HUES64 (cell line): ENCODE measurements around the gene PHKA2.

ENCODE experiments used
- H3K27ac ChIP-seq: 2 replicates; pipeline ENCODE4 v1.7.0; 2013; ENCODE audit warnings: low read depth, low read length, inconsistent platforms
- H3K27me3 ChIP-seq: 2 replicates; pipeline ENCODE4 v1.6.1; 2013; ENCODE audit warnings: mild to moderate bottlenecking, low read length; ENCODE audit not compliant: insufficient read depth
- H3K36me3 ChIP-seq: 2 replicates; pipeline ENCODE4 v1.6.1; 2013; ENCODE audit warnings: mild to moderate bottlenecking, low read length; ENCODE audit not compliant: insufficient read depth
- H3K4me1 ChIP-seq: 2 replicates; pipeline ENCODE4 v1.6.1; 2013; ENCODE audit warnings: mild to moderate bottlenecking, low read length, moderate library complexity; ENCODE audit not compliant: insufficient read depth
- H3K4me3 ChIP-seq: 2 replicates; pipeline ENCODE4 v1.5.1; 2013; ENCODE audit warnings: mild to moderate bottlenecking, low read length, moderate library complexity
- H3K9ac ChIP-seq: 2 replicates; pipeline ENCODE4 v1.6.1; 2013; ENCODE audit warnings: mild to moderate bottlenecking, low read depth, low read length
- H3K9me3 ChIP-seq: 2 replicates; pipeline ENCODE4 v1.6.1; 2013; ENCODE audit warnings: low read depth, low read length; ENCODE audit not compliant: insufficient read depth
- WGBS: fragments of 150-250, 120-280 bp; methylation state at CpG from one replicate; pipeline ENCODE4 v1.1.7; 2013; ENCODE audit warnings: missing lambda C conversion rate; 5-methylcytosine and 5-hydroxymethylcytosine counted together

Gene PHKA2

DNA sequence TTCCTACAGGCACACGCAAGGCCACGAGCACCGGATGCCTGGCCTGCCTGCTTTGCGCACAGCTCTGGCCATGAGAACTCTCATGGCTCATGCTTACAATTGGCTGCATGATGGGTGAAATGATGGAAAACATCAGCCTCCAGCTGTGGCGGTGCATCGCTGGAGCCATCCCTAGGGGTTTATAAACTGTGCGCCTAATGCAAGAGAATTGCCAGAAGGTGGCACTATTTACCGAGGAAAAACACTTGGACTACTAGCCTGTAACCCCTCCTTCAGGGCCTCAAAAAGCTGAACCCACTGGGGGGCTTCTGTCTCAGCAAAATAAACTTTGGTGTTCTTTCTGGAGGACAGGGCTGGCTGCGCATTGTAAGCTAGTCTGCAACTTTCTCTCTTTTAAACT, 51.9 kb downstream of the PHKA2 start:
- H3K27me3 ChIP-seq: no peaks in the 10 kb centered on the region
- H3K4me1 ChIP-seq: no peaks in the 10 kb centered on the region
- H3K36me3 ChIP-seq: peaks cover 24% of the 10 kb centered on the region
- H3K27ac ChIP-seq: no peak overlapping the region
- whole genome bisulfite sequencing: 79% methylated on average over 9 of the region's 9 CpGs
- H3K4me3 ChIP-seq: no peak overlapping the region
- H3K9me3 ChIP-seq: no peaks in the 10 kb centered on the region
- H3K9ac ChIP-seq: no peak overlapping the region

DNA sequence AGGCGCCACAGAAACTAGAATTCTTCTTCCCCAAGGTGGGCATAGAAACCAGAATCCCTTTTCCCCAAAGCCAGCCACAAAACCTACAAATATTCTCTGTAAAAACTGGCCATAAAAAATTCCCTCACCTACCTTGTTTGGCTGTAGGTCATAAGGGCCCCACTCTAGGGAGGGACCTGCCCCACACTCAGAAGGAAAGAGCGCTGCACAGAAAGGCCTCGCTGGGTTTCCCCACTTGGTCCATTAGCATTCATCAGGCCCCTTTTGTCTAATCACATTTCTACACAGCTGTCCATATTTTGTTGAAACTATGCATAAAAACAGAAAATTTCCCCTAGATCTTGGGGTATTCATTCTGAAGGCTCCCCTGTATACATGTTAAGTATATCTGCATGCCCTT, 54.1 kb downstream of the PHKA2 start:
- Histone ChIP-seq H3K36me3 (peaks cover 22% of the 10 kb centered on the region), H3K27me3 (no peaks in the 10 kb centered on the region), H3K4me3 (no peak overlapping the region), H3K9me3 (no peaks in the 10 kb centered on the region), H3K9ac (no peak overlapping the region), H3K4me1 (no peaks in the 10 kb centered on the region), H3K27ac (no peak overlapping the region)
- WGBS: 93% methylated on average over 3 of the region's 3 CpGs

DNA sequence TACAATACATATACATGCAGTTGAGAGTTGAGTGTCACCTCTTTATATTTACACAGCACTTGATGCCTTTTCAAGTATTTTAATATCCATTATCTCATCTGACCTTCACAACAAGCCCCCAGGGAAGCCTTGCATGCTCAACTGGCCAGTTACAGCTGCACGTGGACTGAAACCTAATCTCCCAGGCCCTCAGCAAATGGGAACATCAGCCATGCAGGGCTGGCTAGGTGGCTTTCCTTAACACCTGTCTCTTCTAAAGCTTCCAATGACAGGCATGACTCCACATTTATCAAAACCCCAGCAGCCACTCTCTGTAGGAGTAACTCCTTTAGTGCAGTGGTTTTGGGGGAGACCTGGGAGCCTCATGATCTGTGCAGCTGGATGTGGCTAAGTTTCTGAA, 56.4 kb downstream of the PHKA2 start:
- H3K4me1 ChIP-seq: no peaks in the 10 kb centered on the region
- no peaks in the 10 kb centered on the region for H3K27me3 ChIP-seq
- H3K27ac ChIP-seq: no peak overlapping the region
- H3K9ac ChIP-seq: no peak overlapping the region
- 96% methylated on average over 1 of the region's 1 CpG for WGBS
- H3K9me3 ChIP-seq: no peaks in the 10 kb centered on the region
- peaks cover 36% of the 10 kb centered on the region for H3K36me3 ChIP-seq
- no peak overlapping the region for H3K4me3 ChIP-seq

DNA sequence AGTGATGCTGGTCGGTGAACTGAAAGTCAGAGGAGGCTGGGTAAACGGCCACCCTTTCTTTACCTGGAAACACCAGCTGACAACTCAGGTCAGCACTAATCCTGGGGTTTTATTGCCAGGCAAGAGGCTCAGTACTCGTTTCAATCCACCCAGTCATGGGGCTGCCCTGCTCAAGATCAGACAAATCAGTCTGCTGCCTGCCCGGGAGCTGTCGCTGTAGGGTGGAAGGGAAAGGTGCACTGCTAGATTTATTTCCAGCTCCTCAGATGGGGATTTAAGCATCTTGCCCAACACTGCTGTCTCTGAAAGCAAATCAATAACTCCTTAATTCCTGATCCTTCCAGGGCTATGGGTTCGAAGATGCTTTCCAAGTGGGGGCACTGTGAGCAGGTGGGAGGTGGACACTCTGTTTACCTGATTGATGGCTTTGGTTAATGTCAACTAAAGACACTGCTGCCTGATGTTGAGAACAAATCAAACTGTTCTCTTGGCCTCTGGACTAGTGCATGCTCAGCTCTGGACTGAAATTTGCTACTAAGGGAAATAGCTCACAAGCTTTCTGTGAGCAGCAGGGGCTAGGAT, 59.3 kb downstream of the PHKA2 start:
- Histone ChIP-seq H3K4me1 (no peaks in the 10 kb centered on the region), H3K9ac (no peak overlapping the region), H3K9me3 (no peaks in the 10 kb centered on the region), H3K27me3 (no peaks in the 10 kb centered on the region), H3K4me3 (no peak overlapping the region), H3K27ac (no peak overlapping the region), H3K36me3 (peaks cover 36% of the 10 kb centered on the region)
- 92% methylated on average over 6 of the region's 6 CpGs for WGBS

DNA sequence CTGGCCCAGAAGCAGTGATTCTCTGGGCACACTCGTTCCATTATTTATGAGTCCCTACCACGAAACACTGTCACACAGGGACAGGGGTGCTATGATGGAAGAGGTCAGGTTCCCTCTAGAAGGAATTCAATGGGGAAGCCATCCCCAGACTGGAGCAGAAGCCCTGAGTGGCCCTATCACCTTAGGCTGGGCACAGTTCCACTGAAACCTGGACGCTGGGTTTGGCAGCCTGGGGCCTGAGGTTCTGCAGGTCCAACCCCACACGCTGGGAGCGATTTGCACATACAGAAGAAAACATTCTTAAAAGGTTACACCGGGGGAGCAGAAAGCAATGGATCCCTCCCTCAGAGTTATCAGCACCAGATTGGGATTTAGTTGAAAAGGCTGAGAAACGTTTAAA, 63.3 kb downstream of the PHKA2 start:
- Histone ChIP-seq H3K9ac (no peak overlapping the region), H3K27ac (no peak overlapping the region), H3K27me3 (no peaks in the 10 kb centered on the region), H3K4me3 (no peak overlapping the region), H3K9me3 (no peaks in the 10 kb centered on the region), H3K36me3 (peaks cover 54% of the 10 kb centered on the region), H3K4me1 (no peaks in the 10 kb centered on the region)
- WGBS: 98% methylated on average over 7 of the region's 7 CpGs

DNA sequence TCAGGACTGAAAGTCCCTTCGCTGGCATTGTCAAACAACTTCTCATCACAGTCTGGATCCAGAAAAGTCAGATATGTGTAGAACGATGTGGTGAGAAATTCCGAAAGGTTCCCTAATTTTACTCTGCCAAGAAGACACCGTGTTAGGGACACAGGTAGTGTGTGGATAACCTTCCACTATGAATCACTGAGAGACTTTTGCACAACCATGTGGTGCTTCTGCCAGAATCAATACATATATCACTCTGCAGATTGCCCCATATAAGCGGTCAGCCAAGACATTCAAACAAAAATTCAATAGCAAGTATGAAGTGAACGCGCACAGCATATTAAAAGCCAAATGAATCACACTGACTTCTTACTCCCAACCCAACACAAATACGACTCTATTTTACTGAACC, 63.8 kb downstream of the PHKA2 start:
- H3K27me3 ChIP-seq: no peaks in the 10 kb centered on the region
- no peak overlapping the region for H3K4me3 ChIP-seq
- H3K9ac ChIP-seq: no peak overlapping the region
- H3K4me1 ChIP-seq: no peaks in the 10 kb centered on the region
- peaks cover 52% of the 10 kb centered on the region for H3K36me3 ChIP-seq
- no peak overlapping the region for H3K27ac ChIP-seq
- WGBS: 95% methylated on average over 7 of the region's 8 CpGs
- H3K9me3 ChIP-seq: no peaks in the 10 kb centered on the region

DNA sequence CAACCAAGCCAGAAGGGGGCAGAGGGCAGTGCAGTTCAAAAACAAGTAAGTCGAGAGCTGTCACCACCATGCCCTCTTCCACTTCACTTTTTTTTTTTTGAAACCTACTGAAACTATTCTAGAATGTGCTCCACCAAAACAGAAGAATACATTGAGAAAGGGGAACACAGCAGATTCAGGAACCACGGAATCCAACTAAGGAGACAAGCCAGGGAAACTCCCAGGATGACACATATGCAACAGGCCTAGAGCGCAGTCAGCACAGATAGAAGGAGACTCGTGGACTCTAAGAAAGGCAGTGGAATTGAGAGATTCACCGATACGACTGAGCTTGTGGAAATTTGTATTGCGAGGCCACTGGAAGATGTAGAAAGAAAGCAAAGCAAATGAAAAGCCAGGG, 66.1 kb downstream of the PHKA2 start:
- H3K36me3 ChIP-seq: peaks cover 33% of the 10 kb centered on the region
- no peak overlapping the region for H3K4me3 ChIP-seq
- H3K27ac ChIP-seq: no peak overlapping the region
- no peaks in the 10 kb centered on the region for H3K9me3 ChIP-seq
- 97% methylated on average over 7 of the region's 7 CpGs for WGBS
- no peaks in the 10 kb centered on the region for H3K4me1 ChIP-seq
- no peak overlapping the region for H3K9ac ChIP-seq
- no peaks in the 10 kb centered on the region for H3K27me3 ChIP-seq

DNA sequence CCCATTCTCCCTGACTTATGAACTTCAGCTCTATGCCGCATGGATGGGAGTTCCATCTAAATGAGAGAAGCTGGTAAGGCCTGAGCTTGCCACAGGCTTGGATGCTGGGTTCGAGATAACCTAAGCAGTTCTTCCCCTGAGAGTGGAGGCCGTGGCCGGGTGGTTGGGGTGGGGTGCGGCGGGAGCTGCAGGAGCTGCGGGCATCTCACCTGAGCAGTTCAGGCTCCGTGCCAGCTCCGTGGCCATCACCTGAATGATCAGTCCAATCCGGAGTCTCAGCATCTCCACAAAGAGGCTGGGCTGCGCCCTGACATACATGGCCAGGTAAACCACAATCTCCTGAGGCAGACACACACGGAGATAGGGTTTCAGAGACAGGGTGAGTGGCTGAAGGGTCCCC, 77.6 kb downstream of the PHKA2 start:
- no peaks in the 10 kb centered on the region for H3K4me1 ChIP-seq
- H3K9me3 ChIP-seq: no peaks in the 10 kb centered on the region
- no peak overlapping the region for H3K27ac ChIP-seq
- no peak overlapping the region for H3K4me3 ChIP-seq
- no peak overlapping the region for H3K9ac ChIP-seq
- no peaks in the 10 kb centered on the region for H3K27me3 ChIP-seq
- WGBS: 96% methylated on average over 12 of the region's 12 CpGs
- peaks cover 40% of the 10 kb centered on the region for H3K36me3 ChIP-seq

DNA sequence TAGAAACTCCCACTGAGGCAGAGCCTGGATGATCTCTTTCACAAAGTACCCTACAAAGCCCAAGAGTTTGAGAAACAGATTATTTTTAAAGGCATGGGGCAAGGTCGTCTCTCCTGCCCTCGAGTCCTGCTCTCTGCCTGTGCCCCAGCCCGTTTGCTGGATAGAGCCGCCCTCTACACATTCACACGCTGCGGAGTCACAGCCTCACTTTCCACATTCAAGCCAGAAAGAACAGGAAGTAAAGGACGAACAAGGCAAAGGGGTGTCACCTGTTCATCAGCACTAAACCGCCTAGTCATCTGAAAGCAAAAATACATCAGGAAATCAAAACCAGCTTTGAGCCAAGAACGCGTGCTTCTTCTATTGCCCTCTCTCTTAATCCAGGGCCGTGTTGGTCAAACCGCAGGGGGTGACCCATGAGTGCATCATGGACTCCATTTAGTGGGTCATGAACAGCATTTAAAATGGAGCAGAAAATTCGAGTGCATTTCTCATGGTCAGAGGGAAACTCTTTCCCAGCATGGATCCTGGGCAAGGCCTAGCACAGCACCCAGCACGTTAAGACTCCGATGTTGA, 83.4 kb downstream of the PHKA2 start:
- Histone ChIP-seq H3K9me3 (no peaks in the 10 kb centered on the region), H3K4me3 (no peak overlapping the region), H3K9ac (no peak overlapping the region), H3K4me1 (no peaks in the 10 kb centered on the region), H3K27me3 (no peaks in the 10 kb centered on the region), H3K27ac (no peak overlapping the region), H3K36me3 (peaks cover 19% of the 10 kb centered on the region)
- 90% methylated on average over 15 of the region's 15 CpGs for WGBS

DNA sequence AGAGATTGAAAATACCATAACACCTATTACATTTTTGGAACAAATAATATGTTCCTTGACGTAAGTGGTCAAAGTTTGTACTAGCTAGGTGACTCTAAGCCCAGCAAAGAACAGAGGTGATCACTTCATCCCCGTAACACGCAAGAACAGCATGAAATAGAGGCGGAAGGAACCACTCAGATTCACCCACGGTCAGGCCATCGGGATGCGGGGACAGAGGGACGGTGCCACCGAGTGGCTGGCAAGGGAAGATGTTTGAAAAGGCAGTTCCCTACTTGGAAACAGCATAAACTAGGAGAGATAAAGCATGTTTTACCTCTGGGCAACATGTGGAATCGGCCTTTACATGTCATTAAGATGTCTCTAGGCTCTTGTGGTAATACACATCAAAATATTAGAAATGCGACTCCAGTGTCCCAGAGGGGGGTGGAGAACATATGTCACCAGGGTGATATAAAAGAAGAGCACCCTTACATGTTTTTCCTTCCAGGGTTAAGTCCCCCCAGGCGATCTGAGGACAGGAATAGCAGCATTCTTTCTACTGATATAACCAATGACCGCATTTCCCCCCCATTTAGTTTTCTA, 84.0 kb downstream of the PHKA2 start:
- WGBS: 78% methylated on average over 11 of the region's 13 CpGs
- no peaks in the 10 kb centered on the region for H3K27me3 ChIP-seq
- H3K9me3 ChIP-seq: no peaks in the 10 kb centered on the region
- no peak overlapping the region for H3K27ac ChIP-seq
- H3K4me1 ChIP-seq: no peaks in the 10 kb centered on the region
- H3K9ac ChIP-seq: no peak overlapping the region
- H3K36me3 ChIP-seq: peaks cover 17% of the 10 kb centered on the region
- H3K4me3 ChIP-seq: no peak overlapping the region

DNA sequence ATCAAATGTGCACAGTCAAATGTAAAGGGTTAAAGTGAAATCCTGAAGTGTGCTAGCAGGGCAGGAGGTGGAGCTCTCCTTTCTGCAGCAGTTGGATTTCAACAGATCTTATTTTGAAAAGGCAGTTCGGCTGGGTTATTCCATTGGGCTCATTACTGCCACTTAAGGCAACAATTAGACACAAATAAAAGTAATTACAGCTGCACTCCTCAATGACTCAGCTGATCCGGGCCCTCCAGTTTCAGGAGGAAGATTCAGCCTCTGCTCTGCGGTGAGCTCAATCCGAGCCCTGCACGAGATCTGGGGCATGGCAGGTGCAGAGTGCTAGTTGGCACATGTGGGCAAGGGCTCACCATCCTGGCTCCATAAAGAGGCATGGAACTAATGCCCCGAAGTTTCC, 85.4 kb downstream of the PHKA2 start:
- H3K9ac ChIP-seq: no peak overlapping the region
- H3K27ac ChIP-seq: no peak overlapping the region
- no peaks in the 10 kb centered on the region for H3K9me3 ChIP-seq
- WGBS: 92% methylated on average over 6 of the region's 6 CpGs
- H3K27me3 ChIP-seq: no peaks in the 10 kb centered on the region
- H3K36me3 ChIP-seq: peaks cover 14% of the 10 kb centered on the region
- no peaks in the 10 kb centered on the region for H3K4me1 ChIP-seq
- no peak overlapping the region for H3K4me3 ChIP-seq

DNA sequence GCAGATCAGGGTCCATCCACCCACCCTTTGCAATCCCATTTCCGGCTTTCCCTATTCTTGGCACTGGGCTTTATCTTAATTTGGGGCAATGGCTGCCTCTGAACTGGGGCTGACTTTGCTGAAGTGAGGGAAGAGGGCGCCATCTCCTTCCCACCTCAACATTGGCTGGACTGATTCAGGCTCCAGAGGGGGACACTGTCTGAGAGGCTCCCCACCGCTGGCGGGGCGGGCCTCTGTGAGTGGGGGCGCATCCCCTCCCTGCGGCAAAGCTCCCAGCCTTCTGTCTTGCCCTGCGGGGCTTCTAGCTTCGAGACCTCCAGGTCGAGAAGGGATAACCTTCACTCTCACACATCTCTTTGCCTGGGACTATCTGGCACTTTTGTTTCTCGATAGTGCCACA, 85.8 kb downstream of the PHKA2 start:
- Histone ChIP-seq H3K9me3 (no peaks in the 10 kb centered on the region), H3K9ac (no peak overlapping the region), H3K27me3 (no peaks in the 10 kb centered on the region), H3K4me1 (no peaks in the 10 kb centered on the region), H3K4me3 (no peak overlapping the region), H3K27ac (no peak overlapping the region), H3K36me3 (peaks cover 13% of the 10 kb centered on the region)
- WGBS: 96% methylated on average over 10 of the region's 11 CpGs
